Neural cell (in vitro differentiated cells): ENCODE results near the gene LRMDA.
"Not testable (repeated sequence)": the region's sequence is repeated elsewhere in the genome, so short reads cannot be mapped to it uniquely, and the experiment has no call there.

Experiments used
- EP300 ChIP-seq: fragments of 450-650 bp; conservative IDR thresholded peaks from 2 replicates; pipeline ENCODE4 v1.6.1; 2014; ENCODE audit warnings: antibody characterized with exemption, mild to moderate bottlenecking, moderate library complexity; ENCODE audit not compliant: poor library complexity, severe bottlenecking
- EZH2 ChIP-seq: fragments of 200-600, 300-800 bp; shearing (Covaris generic), sonication (generic); IDR thresholded peaks from 2 replicates; pipeline ENCODE4 v1.6.1; 2014; ENCODE audit warnings: antibody characterized with exemption, low read length, borderline replicate concordance, mild to moderate bottlenecking; ENCODE audit not compliant: insufficient read depth, poor library complexity, severe bottlenecking
- POLR2AphosphoS5 ChIP-seq: IDR thresholded peaks from 2 replicates; pipeline ENCODE4 v1.6.1; 2012
- RAD21 ChIP-seq: fragments of 450-650 bp; conservative IDR thresholded peaks from 2 replicates; pipeline ENCODE4 v1.6.1; 2014; ENCODE audit warnings: antibody characterized with exemption, mild to moderate bottlenecking, moderate library complexity
- SMC3 ChIP-seq: fragments of 450-650 bp; conservative IDR thresholded peaks from 2 replicates; pipeline ENCODE4 v1.6.1; 2014; ENCODE audit warnings: antibody characterized with exemption, mild to moderate bottlenecking, moderate library complexity; ENCODE audit not compliant: poor library complexity
- TAF1 ChIP-seq: IDR thresholded peaks from 2 replicates; pipeline ENCODE4 v1.6.1; 2012; ENCODE audit warnings: low read depth
- TF ChIP-seq, protein P1 (sequence below): fragments of 450-650 bp; IDR thresholded peaks from 2 replicates; pipeline ENCODE4 v1.5.1; 2014; ENCODE audit warnings: antibody characterized with exemption, mild to moderate bottlenecking, moderate library complexity; ENCODE audit not compliant: poor library complexity, severe bottlenecking
- TF ChIP-seq, protein P2 (sequence below): IDR thresholded peaks from 2 replicates; pipeline ENCODE4 v1.6.1; 2012; ENCODE audit warnings: borderline replicate concordance

GRCh38 chr10:75516154-75516553 lies 84.7 kb downstream of the LRMDA start:
- TF ChIP-seq, protein P1, sequence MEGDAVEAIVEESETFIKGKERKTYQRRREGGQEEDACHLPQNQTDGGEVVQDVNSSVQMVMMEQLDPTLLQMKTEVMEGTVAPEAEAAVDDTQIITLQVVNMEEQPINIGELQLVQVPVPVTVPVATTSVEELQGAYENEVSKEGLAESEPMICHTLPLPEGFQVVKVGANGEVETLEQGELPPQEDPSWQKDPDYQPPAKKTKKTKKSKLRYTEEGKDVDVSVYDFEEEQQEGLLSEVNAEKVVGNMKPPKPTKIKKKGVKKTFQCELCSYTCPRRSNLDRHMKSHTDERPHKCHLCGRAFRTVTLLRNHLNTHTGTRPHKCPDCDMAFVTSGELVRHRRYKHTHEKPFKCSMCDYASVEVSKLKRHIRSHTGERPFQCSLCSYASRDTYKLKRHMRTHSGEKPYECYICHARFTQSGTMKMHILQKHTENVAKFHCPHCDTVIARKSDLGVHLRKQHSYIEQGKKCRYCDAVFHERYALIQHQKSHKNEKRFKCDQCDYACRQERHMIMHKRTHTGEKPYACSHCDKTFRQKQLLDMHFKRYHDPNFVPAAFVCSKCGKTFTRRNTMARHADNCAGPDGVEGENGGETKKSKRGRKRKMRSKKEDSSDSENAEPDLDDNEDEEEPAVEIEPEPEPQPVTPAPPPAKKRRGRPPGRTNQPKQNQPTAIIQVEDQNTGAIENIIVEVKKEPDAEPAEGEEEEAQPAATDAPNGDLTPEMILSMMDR, result not testable (repeated sequence)
- not testable (repeated sequence) for TF ChIP-seq EP300, TAF1, SMC3, POLR2AphosphoS5, EZH2, RAD21
- TF ChIP-seq, protein P2, sequence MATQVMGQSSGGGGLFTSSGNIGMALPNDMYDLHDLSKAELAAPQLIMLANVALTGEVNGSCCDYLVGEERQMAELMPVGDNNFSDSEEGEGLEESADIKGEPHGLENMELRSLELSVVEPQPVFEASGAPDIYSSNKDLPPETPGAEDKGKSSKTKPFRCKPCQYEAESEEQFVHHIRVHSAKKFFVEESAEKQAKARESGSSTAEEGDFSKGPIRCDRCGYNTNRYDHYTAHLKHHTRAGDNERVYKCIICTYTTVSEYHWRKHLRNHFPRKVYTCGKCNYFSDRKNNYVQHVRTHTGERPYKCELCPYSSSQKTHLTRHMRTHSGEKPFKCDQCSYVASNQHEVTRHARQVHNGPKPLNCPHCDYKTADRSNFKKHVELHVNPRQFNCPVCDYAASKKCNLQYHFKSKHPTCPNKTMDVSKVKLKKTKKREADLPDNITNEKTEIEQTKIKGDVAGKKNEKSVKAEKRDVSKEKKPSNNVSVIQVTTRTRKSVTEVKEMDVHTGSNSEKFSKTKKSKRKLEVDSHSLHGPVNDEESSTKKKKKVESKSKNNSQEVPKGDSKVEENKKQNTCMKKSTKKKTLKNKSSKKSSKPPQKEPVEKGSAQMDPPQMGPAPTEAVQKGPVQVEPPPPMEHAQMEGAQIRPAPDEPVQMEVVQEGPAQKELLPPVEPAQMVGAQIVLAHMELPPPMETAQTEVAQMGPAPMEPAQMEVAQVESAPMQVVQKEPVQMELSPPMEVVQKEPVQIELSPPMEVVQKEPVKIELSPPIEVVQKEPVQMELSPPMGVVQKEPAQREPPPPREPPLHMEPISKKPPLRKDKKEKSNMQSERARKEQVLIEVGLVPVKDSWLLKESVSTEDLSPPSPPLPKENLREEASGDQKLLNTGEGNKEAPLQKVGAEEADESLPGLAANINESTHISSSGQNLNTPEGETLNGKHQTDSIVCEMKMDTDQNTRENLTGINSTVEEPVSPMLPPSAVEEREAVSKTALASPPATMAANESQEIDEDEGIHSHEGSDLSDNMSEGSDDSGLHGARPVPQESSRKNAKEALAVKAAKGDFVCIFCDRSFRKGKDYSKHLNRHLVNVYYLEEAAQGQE, result not testable (repeated sequence)
